ENCODE measurements around the gene CADM1. TPM values are rescaled to one million over a fixed set of nuclear protein-coding genes. Genes with fewer than 3 reads are reported as not detected.

Gene CADM1
- total RNA-seq, 1 experiment from 2014 or later: 0.79 TPM

DNA sequence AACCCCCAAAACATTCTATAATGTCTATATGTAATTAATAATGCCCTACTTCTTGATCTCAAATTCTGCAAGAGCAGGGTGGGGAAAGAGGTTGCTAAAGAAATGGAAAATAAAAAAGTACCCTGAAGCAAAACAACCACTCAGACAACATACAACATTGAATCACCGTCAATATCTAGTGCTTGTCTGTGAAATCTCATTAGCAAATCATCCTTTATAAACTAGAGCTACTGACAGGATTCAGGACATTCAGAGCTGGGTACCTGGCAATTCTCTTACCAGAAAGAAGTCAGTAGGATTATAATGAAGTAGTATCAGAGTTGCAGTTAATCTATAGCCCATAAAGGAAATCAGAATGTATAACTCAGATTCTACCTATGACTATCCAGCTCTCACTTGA, 143.2 kb downstream of the CADM1 start:
- ChIA-PET POLR2A (no interaction called here), CTCF (no interaction called here), RAD21 (ENCODE audit: low non-redundant PET in 1 of 2, low total read pairs in 2 of 2, uncharacterized antibody in 2 of 2, unreplicated experiment in 2 of 2) (no interaction called here)
- H3K79me2 ChIP-seq (ENCODE audit: insufficient read depth, low read length): no peaks in the 10 kb centered on the region
- H3K4me3 ChIP-seq (replicated peaks in 1 of 2; ENCODE audit: low read depth in 1 of 2, low read length in 2 of 2): no peak overlapping the region
- no peak overlapping the region for H3K27ac ChIP-seq (ENCODE audit: low read depth, low read length)
- no peaks in the 10 kb centered on the region for H3K9me2 ChIP-seq (ENCODE audit: insufficient read depth)
- BruUV-seq (replicated peaks): no TSS peak
- H3K9ac ChIP-seq (ENCODE audit: low read length): no peak overlapping the region
- no peak overlapping the region for H2AFZ ChIP-seq (ENCODE audit: low read depth, low read length, poor library complexity, severe bottlenecking)
- no peaks in the 10 kb centered on the region for H3K36me3 ChIP-seq (ENCODE audit: control insufficient read depth in 1 of 2, insufficient read depth in 2 of 2, low read length in 2 of 2)
- no peak overlapping the region for H3K4me2 ChIP-seq (ENCODE audit: low read length)
- intact Hi-C loops (cut with micrococcal nuclease): no loop called here
- ATAC-seq (no peak), DNase-seq (ENCODE audit: low read depth, low spot score) (no peak)
- H3K9me3 ChIP-seq (ENCODE audit: control insufficient read depth in 1 of 2, insufficient read depth in 1 of 2, low read depth in 1 of 2, low read length in 2 of 2): peaks cover 4 to 15% of the 10 kb centered on the region in 2 experiments; a peak in 2 of 4 replicates
- no peaks in the 10 kb centered on the region for H3K4me1 ChIP-seq (ENCODE audit: control insufficient read depth in 1 of 2, insufficient read depth in 2 of 2, low read length in 2 of 2)
- TF ChIP-seq ZFX (IDR thresholded peaks at IDR 0.05) (no peak), CEBPB (IDR thresholded peaks at IDR 0.05; ENCODE audit: low read depth) (no peak), ELF1 (IDR thresholded peaks at IDR 0.05; ENCODE audit: borderline replicate concordance, low read depth) (no peak)
- TF ChIP-seq, protein P1, sequence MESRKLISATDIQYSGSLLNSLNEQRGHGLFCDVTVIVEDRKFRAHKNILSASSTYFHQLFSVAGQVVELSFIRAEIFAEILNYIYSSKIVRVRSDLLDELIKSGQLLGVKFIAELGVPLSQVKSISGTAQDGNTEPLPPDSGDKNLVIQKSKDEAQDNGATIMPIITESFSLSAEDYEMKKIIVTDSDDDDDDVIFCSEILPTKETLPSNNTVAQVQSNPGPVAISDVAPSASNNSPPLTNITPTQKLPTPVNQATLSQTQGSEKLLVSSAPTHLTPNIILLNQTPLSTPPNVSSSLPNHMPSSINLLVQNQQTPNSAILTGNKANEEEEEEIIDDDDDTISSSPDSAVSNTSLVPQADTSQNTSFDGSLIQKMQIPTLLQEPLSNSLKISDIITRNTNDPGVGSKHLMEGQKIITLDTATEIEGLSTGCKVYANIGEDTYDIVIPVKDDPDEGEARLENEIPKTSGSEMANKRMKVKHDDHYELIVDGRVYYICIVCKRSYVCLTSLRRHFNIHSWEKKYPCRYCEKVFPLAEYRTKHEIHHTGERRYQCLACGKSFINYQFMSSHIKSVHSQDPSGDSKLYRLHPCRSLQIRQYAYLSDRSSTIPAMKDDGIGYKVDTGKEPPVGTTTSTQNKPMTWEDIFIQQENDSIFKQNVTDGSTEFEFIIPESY (IDR thresholded peaks at IDR 0.05; ENCODE audit: extremely low read depth, insufficient replicate concordance, low read length): no peak
- TF ChIP-seq, protein P2, sequence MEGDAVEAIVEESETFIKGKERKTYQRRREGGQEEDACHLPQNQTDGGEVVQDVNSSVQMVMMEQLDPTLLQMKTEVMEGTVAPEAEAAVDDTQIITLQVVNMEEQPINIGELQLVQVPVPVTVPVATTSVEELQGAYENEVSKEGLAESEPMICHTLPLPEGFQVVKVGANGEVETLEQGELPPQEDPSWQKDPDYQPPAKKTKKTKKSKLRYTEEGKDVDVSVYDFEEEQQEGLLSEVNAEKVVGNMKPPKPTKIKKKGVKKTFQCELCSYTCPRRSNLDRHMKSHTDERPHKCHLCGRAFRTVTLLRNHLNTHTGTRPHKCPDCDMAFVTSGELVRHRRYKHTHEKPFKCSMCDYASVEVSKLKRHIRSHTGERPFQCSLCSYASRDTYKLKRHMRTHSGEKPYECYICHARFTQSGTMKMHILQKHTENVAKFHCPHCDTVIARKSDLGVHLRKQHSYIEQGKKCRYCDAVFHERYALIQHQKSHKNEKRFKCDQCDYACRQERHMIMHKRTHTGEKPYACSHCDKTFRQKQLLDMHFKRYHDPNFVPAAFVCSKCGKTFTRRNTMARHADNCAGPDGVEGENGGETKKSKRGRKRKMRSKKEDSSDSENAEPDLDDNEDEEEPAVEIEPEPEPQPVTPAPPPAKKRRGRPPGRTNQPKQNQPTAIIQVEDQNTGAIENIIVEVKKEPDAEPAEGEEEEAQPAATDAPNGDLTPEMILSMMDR (IDR thresholded peaks at IDR 0.05 in 2 of 3, conservative IDR thresholded peaks at IDR 0.05 in 1 of 3; ENCODE audit: borderline replicate concordance in 1 of 3, insufficient read depth in 1 of 3, low read depth in 2 of 3, low read length in 2 of 3): no peak
- H4K20me1 ChIP-seq (ENCODE audit: insufficient read depth): no peaks in the 10 kb centered on the region
- no peaks in the 10 kb centered on the region for H3K27me3 ChIP-seq (ENCODE audit: insufficient read depth, low read length)

All from HCT116 (cell line).